C4-2B (cell line): ENCODE data around the gene PRKD2.

Experiments used
- ZFX ChIP-seq: fragments of 450-650 bp; IDR thresholded peaks from 2 replicates; pipeline ENCODE4 v1.6.1; 2017
- TF ChIP-seq, protein P1 (sequence below): fragments of 450-650 bp; conservative IDR thresholded peaks from 2 replicates; pipeline ENCODE4 v1.5.1; 2017; ENCODE audit warnings: mild to moderate bottlenecking

GRCh38 chr19:46714444-46715106 lies 2.3 kb downstream of the PRKD2 start:
- TF ChIP-seq, protein P1, sequence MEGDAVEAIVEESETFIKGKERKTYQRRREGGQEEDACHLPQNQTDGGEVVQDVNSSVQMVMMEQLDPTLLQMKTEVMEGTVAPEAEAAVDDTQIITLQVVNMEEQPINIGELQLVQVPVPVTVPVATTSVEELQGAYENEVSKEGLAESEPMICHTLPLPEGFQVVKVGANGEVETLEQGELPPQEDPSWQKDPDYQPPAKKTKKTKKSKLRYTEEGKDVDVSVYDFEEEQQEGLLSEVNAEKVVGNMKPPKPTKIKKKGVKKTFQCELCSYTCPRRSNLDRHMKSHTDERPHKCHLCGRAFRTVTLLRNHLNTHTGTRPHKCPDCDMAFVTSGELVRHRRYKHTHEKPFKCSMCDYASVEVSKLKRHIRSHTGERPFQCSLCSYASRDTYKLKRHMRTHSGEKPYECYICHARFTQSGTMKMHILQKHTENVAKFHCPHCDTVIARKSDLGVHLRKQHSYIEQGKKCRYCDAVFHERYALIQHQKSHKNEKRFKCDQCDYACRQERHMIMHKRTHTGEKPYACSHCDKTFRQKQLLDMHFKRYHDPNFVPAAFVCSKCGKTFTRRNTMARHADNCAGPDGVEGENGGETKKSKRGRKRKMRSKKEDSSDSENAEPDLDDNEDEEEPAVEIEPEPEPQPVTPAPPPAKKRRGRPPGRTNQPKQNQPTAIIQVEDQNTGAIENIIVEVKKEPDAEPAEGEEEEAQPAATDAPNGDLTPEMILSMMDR = no peak
- no peak for TF ChIP-seq ZFX
